Measurements from ENCODE around the gene AGBL1.

The AGBL1 gene

GRCh38 chr15:86042226-86042625 lies 37.4 kb upstream of the AGBL1 start:
- ChIA-PET POLR2A (no interaction called here), CTCF (no interaction called here)
- DNase-seq (ENCODE audit: extremely low spot score): no peak
- TF ChIP-seq, protein P1, sequence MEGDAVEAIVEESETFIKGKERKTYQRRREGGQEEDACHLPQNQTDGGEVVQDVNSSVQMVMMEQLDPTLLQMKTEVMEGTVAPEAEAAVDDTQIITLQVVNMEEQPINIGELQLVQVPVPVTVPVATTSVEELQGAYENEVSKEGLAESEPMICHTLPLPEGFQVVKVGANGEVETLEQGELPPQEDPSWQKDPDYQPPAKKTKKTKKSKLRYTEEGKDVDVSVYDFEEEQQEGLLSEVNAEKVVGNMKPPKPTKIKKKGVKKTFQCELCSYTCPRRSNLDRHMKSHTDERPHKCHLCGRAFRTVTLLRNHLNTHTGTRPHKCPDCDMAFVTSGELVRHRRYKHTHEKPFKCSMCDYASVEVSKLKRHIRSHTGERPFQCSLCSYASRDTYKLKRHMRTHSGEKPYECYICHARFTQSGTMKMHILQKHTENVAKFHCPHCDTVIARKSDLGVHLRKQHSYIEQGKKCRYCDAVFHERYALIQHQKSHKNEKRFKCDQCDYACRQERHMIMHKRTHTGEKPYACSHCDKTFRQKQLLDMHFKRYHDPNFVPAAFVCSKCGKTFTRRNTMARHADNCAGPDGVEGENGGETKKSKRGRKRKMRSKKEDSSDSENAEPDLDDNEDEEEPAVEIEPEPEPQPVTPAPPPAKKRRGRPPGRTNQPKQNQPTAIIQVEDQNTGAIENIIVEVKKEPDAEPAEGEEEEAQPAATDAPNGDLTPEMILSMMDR (IDR thresholded peaks at IDR 0.05; ENCODE audit: control extremely low read depth, extremely low read depth, low read depth, missing control alignments): no peak

GRCh38 chr15:86044981-86045380 lies 34.7 kb upstream of the AGBL1 start:
- no peak for DNase-seq (ENCODE audit: extremely low spot score)
- ChIA-PET POLR2A (interaction anchor here (1.2 kb wide), 1 partner anchor 446 kb away, joined by 5 read pairs; no protein-coding TSS in a partner anchor), CTCF (no interaction called here)
- TF ChIP-seq, protein P1 (IDR thresholded peaks at IDR 0.05; ENCODE audit: control extremely low read depth, extremely low read depth, low read depth, missing control alignments): no peak

DNA sequence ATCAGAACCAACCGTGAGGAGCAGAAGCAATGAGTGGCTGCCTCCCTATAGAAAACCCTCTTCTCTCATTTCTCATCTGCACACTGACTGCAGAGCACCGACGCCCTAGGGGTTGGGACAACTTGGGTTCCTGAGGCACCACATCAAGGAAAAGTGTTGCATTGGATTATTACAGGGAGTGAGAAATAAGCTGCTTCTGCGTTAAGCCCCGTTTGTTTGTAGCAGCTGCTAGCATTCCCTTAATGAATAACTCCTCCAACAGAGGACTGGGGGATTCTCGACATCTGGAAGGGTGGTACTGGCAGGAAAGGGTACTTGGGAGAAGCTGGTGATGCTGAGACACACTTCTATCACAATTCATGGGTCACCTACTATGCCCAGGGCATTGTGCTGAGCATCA lies 25.3 kb upstream of the AGBL1 start:
- CTCF ChIA-PET: interaction anchor here (0.6 kb wide), 1 partner anchor 9 kb away, joined by 3 read pairs; no protein-coding TSS in a partner anchor
- POLR2A ChIA-PET: no interaction called here
- DNase-seq (ENCODE audit: extremely low spot score): no peak
- TF ChIP-seq, protein P1 (IDR thresholded peaks at IDR 0.05; ENCODE audit: control extremely low read depth, extremely low read depth, low read depth, missing control alignments): no peak

DNA sequence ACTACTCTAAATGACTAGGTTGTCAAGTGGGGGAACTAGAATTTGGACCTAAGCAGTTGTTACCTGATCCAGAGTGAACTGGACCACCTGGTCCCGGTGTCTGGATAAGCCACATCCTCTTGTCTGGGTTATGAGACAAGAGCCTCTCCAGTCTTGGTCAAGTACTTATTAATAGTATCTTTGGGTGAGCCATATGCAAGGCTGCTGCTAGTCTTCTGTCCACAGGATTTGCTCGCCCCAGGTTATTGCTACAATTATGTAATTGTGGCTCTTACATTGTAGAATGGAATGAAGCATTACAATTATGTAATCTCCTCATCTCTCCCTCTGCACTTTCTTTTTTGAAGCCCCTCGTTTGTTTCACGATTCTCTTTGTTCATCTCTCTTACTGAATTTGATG lies 24.0 kb upstream of the AGBL1 start:
- TF ChIP-seq, protein P1 (IDR thresholded peaks at IDR 0.05; ENCODE audit: control extremely low read depth, extremely low read depth, low read depth, missing control alignments): no peak
- ChIA-PET CTCF (no interaction called here), POLR2A (no interaction called here)
- no peak for DNase-seq (ENCODE audit: extremely low spot score)

DNA sequence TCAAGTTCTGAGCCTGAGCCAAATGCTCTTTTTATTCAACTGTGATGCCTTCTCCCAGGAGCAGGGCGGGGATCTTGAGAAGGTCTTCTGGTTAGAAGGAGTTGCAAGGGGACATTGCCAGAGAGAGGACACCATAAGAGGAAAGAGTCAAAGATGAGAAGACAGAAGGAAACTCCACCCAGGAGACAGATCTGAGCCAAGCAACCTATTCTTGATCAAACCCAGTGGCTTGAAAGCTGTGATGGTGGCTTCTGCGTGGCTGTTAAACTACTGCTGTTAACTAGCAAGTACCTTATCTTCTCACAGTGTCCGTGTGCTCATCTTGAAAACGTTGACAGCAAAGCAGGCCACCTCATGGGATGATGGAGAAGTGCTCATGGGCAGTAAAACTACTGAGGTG lies 19.8 kb upstream of the AGBL1 start:
- TF ChIP-seq, protein P1 (IDR thresholded peaks at IDR 0.05; ENCODE audit: control extremely low read depth, extremely low read depth, low read depth, missing control alignments): no peak
- CTCF ChIA-PET: no interaction called here
- POLR2A ChIA-PET: no interaction called here
- DNase-seq (ENCODE audit: extremely low spot score): no peak

GRCh38 chr15:86060674-86061073 lies 19.0 kb upstream of the AGBL1 start:
- ChIA-PET POLR2A (no interaction called here), CTCF (no interaction called here)
- TF ChIP-seq, protein P1 (IDR thresholded peaks at IDR 0.05; ENCODE audit: control extremely low read depth, extremely low read depth, low read depth, missing control alignments): no peak
- no peak for DNase-seq (ENCODE audit: extremely low spot score)

DNA sequence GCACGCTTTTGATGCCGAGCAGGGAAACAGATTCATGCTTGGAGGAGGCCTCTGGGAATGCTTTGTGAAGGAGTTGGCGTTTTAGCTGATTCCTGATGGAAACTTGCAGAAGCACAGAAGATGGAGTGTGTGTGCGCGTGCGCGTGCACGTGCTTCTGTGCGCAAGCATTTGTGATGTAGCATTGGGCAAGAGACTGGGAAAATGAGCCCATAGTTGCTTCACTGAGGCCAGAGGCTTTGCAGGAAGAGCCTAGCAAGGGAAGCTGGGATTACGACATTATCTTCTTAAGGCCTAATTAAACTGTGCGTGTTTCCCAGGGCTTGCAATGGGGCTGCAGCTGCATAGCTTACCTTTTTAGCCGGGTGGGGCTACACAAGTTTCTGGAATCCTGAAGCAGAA lies 18.1 kb upstream of the AGBL1 start:
- TF ChIP-seq, protein P1 (IDR thresholded peaks at IDR 0.05; ENCODE audit: control extremely low read depth, extremely low read depth, low read depth, missing control alignments): no peak
- DNase-seq (ENCODE audit: extremely low spot score): no peak
- ChIA-PET CTCF (no interaction called here), POLR2A (no interaction called here)

Measured in GM10248 (cell line).